ENCODE measurements around the gene FAM120AOS.
"Not testable (repeated sequence)": the region's sequence is repeated elsewhere in the genome, so short reads cannot be mapped to it uniquely, and the experiment has no call there.

Gene FAM120AOS

GRCh38 chr9:93466416-93467061 is 13.2 kb upstream of the FAM120AOS start:
- no peak for DNase-seq

- DNase-seq, result no peak
Observed at GRCh38 chr9:93465855-93466254, 12.5 kb upstream of the FAM120AOS start.

GRCh38 chr9:93464876-93465275 is 11.5 kb upstream of the FAM120AOS start:
- DNase-seq, result no peak

GRCh38 chr9:93464395-93464794 is 11.0 kb upstream of the FAM120AOS start:
- no peak for DNase-seq

- no peak for DNase-seq
Observed at GRCh38 chr9:93463638-93464248, 10.4 kb upstream of the FAM120AOS start.

- DNase-seq, result no peak
Observed at GRCh38 chr9:93461821-93462220, 8.4 kb upstream of the FAM120AOS start.

- DNase-seq, result no peak
Observed at GRCh38 chr9:93461414-93461743, 8.0 kb upstream of the FAM120AOS start.

GRCh38 chr9:93460689-93461413 is 7.5 kb upstream of the FAM120AOS start:
- no peak for DNase-seq

GRCh38 chr9:93459432-93459847 is 6.1 kb upstream of the FAM120AOS start:
- no peak for DNase-seq

GRCh38 chr9:93458712-93459111 is 5.3 kb upstream of the FAM120AOS start:
- DNase-seq, result no peak

- DNase-seq, result no peak
Observed at GRCh38 chr9:93457006-93457405, 3.6 kb upstream of the FAM120AOS start.

GRCh38 chr9:93456504-93456903 is 3.1 kb upstream of the FAM120AOS start:
- no peak for DNase-seq

- no peak for DNase-seq
Observed at GRCh38 chr9:93456022-93456421, 2.6 kb upstream of the FAM120AOS start.

GRCh38 chr9:93452710-93453046 is 703 bp downstream of the FAM120AOS start:
- no peak for DNase-seq

- peak; percentile 14 to 53 (median 40) for DNase-seq
Observed at GRCh38 chr9:93451849-93452709, 1.3 kb downstream of the FAM120AOS start.

GRCh38 chr9:93450945-93451815 is 2.2 kb downstream of the FAM120AOS start, which contains the start of gene FAM120A:
Gene FAM120A, plus strand, starts transcription at chr9:93451685. Its CDS starts 231 bp downstream, at chr9:93451916.
- peak; percentile 52 to 74 (median 70) for DNase-seq

- DNase-seq, result no peak
Observed at GRCh38 chr9:93447655-93448054, 5.7 kb downstream of the FAM120AOS start.

- DNase-seq, result no peak
Observed at GRCh38 chr9:93446073-93446472, 7.3 kb downstream of the FAM120AOS start.

- no peak for DNase-seq
Observed at GRCh38 chr9:93440896-93441580, 12.3 kb downstream of the FAM120AOS start.

GRCh38 chr9:93439301-93439700 is 14.1 kb downstream of the FAM120AOS start:
- not testable (repeated sequence) for DNase-seq

- DNase-seq, result no peak
Observed at GRCh38 chr9:93437996-93438395, 15.4 kb downstream of the FAM120AOS start.

Measured in stimulated activated naive CD4-positive, alpha-beta T cell (primary cell).